ENCODE data around the gene NFE2L2. TPM values are rescaled to one million over a fixed set of nuclear protein-coding genes. Genes with fewer than 3 reads are reported as not detected.
A peak's percentile ranks its signal among the peaks of the same experiment; 100 is the strongest.

The NFE2L2 gene
- total and polyA plus RNA-seq, 2 donors (not counting 1 experiment from before 2014, with no cell fraction given), result 16.8 to 93.6 TPM

DNA sequence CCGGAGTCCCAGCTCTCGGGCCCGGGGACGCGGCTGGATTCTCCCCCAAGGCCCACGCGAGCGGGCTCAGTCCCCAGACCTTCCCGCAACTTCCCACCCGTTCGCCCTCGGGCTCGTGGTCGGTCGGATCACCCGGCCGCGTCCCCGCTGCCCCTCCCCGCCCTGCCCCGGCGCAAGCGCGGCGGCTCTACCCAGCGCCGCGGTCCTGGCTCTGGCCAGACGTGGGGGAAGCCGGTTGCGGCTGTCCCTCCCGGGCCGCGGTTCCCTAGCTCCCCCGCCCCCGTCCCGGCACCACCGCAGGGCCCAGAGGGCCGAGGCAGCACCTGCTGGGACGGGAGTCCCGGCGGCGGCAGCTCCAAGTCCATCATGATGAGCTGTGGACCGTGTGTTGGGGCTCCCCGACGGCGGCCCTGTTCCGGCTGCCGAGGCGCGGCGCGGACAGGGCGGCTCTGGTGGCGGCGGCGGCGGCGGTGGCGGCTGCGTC, 276 bp downstream of the NFE2L2 start:
- peak overlapping the region; percentile 98 for H3K27ac Mint-ChIP-seq
- H3K4me3 Mint-ChIP-seq, result peak overlapping the region; percentile 98
- H3K4me2 ChIP-seq (replicated peaks; ENCODE audit: low read depth, low read length, poor library complexity, severe bottlenecking), result peak overlapping the region; percentile 91
- H3K9me3 ChIP-seq (ENCODE audit: control extremely low read depth in 1 of 3, control insufficient read depth in 2 of 3, insufficient read depth in 1 of 3, low read length in 2 of 3), result no peaks in the 10 kb centered on the region
- peak overlapping the region; percentile 13 to 97 (median 92) for H3K4me3 ChIP-seq (ENCODE audit: control extremely low read depth in 1 of 5, extremely low read depth in 1 of 5, insufficient read depth in 1 of 5, low read depth in 2 of 5, low read length in 4 of 5)
- TF ChIP-seq, protein P1, sequence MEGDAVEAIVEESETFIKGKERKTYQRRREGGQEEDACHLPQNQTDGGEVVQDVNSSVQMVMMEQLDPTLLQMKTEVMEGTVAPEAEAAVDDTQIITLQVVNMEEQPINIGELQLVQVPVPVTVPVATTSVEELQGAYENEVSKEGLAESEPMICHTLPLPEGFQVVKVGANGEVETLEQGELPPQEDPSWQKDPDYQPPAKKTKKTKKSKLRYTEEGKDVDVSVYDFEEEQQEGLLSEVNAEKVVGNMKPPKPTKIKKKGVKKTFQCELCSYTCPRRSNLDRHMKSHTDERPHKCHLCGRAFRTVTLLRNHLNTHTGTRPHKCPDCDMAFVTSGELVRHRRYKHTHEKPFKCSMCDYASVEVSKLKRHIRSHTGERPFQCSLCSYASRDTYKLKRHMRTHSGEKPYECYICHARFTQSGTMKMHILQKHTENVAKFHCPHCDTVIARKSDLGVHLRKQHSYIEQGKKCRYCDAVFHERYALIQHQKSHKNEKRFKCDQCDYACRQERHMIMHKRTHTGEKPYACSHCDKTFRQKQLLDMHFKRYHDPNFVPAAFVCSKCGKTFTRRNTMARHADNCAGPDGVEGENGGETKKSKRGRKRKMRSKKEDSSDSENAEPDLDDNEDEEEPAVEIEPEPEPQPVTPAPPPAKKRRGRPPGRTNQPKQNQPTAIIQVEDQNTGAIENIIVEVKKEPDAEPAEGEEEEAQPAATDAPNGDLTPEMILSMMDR (IDR thresholded peaks at IDR 0.05), result no peak
- no peak for TF ChIP-seq EZH2 (IDR thresholded peaks at IDR 0.05; ENCODE audit: borderline replicate concordance, insufficient read depth, low read depth, low read length, poor library complexity, severe bottlenecking)
- no peaks in the 10 kb centered on the region for H3K27me3 ChIP-seq (replicated peaks in 1 of 4; ENCODE audit: control extremely low read depth in 1 of 4, control insufficient read depth in 3 of 4, insufficient read depth in 4 of 4, low read length in 3 of 4)
- under 1% methylated on average over 61 of the region's 61 CpGs for WGBS (ENCODE audit: insufficient coverage)
- peak overlapping the region; percentile 99 to 100 for H3K27ac ChIP-seq (ENCODE audit: low read length in 2 of 2)
- peaks cover 32% of the 10 kb centered on the region for H4K20me1 ChIP-seq (ENCODE audit: control insufficient read depth, insufficient read depth, low read length, poor library complexity, severe bottlenecking)
- DNase-seq, result no peak
- peak overlapping the region; percentile 17 for H2AFZ ChIP-seq (ENCODE audit: insufficient read depth, low read depth, low read length, poor library complexity, severe bottlenecking)
- no peaks in the 10 kb centered on the region for H3K27me3 Mint-ChIP-seq
- ChIA-PET POLR2A (interaction anchor here (0.5 to 4.0 kb wide), 16 partner anchors 15 to 291 kb away, joined by 3 to 66 read pairs (median 4); partner anchors contain the start of genes AGPS and HNRNPA3), CTCF (interaction anchor here (0.6 to 5.8 kb wide), 36 partner anchors 9 to 152 kb away, joined by 3 to 195 read pairs (median 6); partner anchors contain the start of genes AGPS and HNRNPA3)
- no peaks in the 10 kb centered on the region for H3K36me3 ChIP-seq (replicated peaks in 1 of 2; ENCODE audit: control extremely low read depth in 1 of 2, control insufficient read depth in 1 of 2, extremely low read depth in 1 of 2, insufficient read depth in 2 of 2, low read length in 1 of 2)
- H3K4me1 ChIP-seq (ENCODE audit: control insufficient read depth in 2 of 2, insufficient read depth in 2 of 2, low read length in 2 of 2), result peaks cover 31 to 34% of the 10 kb centered on the region in 2 donors
- no peak for ATAC-seq (ENCODE audit: low read depth)
- no peaks in the 10 kb centered on the region for H3K9me3 Mint-ChIP-seq (ENCODE audit: insufficient read depth)
- H3K79me2 ChIP-seq (ENCODE audit: control insufficient read depth, insufficient read depth, low read length), result peaks cover 50% of the 10 kb centered on the region
- intact Hi-C loops (cut with micrococcal nuclease), result loop anchor here (2.0 to 5.0 kb wide), 4 partner anchors 17 to 355 kb away; partner anchors contain the start of gene AGPS
- peak overlapping the region; percentile 99 for H3K9ac ChIP-seq (ENCODE audit: low read length)
- H3K4me1 Mint-ChIP-seq, result peaks cover 45% of the 10 kb centered on the region
